Activated CD4-positive, alpha-beta T cell treated with anti-CD3 and anti-CD28 coated beads for 1 hour (primary cell): ENCODE measurements around the gene DCTN4.

Experiments
- DNase-seq: peaks from one replicate; pipeline ENCODE4 v3.0.0-alpha.2; 2020

The DCTN4 gene

DNA sequence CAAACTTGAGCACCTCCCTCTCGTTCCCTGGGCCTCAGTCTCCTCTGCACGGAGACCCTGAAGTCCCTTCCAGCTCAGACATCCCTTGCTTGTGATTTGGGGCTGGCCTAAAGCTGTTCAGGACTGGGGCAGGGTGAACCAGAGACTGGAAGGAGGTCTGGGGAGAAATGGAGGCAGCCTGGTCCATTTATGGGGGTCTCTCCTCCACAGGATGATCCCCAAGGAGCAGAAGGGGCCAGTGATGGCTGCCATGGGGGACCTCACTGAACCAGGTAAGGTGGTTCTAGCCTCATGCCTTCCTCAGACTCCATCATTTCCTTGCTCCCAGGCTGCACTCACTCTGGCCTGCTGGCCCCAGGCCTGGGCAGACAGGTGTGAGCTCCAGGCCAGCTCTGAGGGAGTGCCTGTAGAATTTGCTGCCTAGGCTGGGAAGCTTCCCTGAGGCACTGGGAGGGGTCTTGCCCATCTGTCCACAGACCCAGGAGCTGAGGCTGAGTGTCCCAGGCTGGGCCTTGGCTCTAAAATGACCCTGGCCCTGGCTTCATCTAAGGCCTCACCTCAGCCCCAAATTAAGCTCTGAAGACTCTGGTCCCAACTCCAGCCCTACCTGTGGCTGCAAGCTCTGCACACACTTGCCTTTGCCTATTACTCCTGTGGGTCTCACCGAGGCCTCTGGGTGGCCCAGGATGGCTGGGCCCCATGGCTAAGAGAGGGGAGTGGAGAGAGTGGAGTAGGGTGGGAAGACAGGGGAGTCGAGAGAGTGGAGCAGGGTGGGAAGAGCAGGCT lies 95.9 kb downstream of the DCTN4 start:
- no peak for DNase-seq

DNA sequence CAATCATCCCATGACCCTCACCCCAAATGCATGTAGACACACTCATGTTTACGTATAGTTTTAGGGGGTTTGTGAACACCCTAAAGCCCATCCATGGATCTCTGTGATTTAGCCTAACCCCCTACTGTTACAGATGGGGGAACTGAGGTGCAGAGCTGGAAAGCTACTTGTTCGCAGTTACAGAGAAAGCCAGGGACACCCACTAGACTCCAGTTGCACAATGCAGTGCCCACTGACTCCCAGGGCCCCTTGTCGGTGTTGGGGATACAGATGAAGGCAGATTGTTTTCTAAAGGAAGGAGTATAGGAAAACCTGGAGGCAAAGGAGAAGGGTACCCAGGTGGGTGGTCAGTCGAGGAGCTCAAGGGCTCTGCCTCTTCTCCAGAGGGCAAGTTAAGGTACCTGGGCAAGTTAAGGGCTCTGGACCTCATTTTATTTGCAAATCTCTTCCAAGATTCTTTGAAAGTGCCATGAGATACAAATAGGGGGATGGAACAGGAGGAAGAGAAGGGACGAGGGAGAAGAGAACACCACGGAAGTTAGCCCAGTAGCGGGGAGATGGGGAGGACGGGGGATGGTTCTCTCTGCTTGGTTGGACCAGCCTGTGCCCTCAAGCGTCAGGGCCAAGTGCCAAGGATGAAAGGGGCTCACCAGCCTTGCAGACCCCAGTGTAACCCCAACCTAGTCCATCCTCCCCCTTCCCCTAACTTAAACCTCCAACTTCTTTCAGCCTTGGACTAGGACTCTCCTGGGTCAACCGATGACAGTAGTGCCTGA lies 96.8 kb downstream of the DCTN4 start:
- DNase-seq: no peak

DNA sequence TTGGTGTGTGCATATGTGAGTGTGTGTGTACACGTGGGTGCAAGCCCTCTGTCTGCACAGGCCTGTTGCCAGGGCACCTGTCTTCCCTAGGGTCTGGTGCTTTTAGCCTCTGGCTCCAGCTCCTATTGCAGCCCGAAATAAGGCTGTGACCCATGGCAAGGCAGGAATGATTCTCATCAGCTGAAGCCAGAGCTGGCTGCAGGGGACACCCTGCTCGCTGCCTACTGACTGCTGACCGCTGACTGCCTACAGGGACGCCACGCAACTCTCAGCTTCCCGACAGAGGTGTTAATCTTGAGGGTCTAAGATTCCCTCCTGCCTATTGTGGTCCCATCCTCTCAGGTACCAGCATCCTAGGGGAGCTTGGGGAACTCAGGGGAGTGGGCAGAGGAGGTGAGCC lies 97.7 kb downstream of the DCTN4 start, which contains the start of gene MYOZ3:
Gene MYOZ3 (plus strand): TSS at position 166 of the 400 bp plus-strand sequence. CDS start 1,691 bp downstream, outside the sequence.
- no peak for DNase-seq

DNA sequence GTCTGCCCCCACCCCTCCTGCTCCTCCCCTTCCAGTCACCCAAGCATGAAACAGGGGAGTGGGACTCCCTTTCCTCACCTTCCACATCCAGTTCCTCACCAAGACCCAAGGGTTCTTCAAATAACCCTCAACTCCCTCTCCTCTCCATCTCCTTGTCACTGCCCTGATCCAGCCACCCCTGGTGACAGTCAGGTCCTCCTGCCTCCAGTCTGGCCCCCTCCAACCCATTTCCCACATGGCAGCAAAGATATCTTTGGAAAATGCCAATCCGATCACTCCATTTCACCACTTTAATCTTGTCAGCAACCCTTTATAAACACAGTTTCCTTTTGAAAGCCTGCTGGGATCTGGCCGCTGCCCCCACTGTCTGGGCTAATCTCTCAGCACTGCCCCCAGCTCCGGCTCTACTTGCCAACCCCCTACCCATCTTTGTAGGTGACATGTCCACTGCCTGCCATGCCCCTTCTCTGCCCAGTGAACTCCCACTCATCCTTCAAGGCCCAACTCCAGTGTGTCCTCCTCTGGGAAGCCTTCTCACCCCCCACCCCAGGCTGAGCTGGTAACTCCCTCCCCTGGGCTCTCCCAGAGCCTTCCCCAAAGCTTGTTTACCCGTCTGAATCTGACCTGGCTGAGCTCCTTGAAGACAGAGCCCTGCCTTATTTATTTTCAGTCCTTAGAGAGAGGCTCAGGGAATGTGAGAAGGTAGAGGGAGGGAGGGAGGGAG lies 98.5 kb downstream of the DCTN4 start:
- DNase-seq: no peak

DNA sequence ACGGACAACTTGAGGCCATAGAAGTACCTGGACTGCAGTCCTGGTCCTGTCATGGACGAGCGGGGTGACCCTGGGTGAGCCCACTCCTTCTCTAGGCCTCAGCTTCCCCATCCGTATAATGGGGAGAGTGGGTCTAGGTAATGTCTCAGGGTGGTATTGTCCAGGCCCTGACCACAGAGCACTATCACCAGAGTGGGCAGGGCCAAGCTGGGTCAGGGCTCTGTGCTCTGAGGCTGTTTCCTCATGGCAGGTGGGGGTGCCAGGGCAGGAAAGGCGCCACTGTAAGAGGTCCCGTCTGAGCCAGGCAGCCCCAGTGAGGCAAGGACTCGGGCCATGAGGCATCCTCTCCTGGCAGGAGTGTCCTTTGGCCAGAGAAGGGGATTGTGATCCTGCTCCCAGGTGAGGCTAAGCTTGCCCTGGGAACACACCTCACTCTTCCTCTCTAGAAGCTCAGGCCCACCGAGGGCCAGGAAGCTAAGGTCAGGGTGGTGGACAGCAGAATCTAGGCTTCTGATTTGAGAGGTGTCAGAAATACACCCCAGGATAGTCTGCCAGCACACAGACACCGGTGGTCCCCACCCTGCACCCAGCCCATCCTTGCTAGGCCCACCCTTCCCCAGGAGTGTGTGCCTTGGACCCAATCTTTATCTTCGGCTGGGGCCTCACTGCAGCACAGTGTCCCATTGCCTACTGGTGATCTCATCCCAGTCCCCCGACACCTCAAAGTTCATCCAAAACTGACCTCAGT lies 99.3 kb downstream of the DCTN4 start:
- DNase-seq: no peak

DNA sequence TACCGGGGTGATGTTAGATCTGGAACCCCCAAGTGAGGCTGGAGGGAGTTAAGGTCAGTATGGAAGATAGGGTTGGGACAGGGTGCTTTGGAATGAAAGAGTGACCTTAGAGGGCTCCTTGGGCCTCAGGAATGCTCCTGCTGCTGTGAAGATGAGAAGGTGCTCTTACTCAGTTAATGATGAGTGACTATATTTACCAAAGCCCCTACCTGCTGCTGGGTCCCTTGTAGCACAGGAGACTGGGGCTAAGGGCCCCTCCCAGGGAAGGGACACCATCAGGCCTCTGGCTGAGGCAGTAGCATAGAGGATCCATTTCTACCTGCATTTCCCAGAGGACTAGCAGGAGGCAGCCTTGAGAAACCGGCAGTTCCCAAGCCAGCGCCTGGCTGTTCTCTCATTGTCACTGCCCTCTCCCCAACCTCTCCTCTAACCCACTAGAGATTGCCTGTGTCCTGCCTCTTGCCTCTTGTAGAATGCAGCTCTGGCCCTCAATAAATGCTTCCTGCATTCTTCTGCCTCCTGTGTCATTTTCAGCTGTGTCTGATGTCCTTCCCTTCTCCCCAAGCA lies 100.0 kb downstream of the DCTN4 start:
- no peak for DNase-seq
